ENCODE results near the gene PTPRQ.
A peak's percentile ranks its signal among the peaks of the same experiment; 100 is the strongest.

The PTPRQ gene

GRCh38 chr12:80565271-80565670, 121.2 kb downstream of the PTPRQ start:
- peak; percentile 58 to 71 for DNase-seq

GRCh38 chr12:80567401-80567800, 123.4 kb downstream of the PTPRQ start:
- no peak for DNase-seq

- no peak for DNase-seq
Observed at GRCh38 chr12:80576641-80577418, 132.8 kb downstream of the PTPRQ start.

DNA sequence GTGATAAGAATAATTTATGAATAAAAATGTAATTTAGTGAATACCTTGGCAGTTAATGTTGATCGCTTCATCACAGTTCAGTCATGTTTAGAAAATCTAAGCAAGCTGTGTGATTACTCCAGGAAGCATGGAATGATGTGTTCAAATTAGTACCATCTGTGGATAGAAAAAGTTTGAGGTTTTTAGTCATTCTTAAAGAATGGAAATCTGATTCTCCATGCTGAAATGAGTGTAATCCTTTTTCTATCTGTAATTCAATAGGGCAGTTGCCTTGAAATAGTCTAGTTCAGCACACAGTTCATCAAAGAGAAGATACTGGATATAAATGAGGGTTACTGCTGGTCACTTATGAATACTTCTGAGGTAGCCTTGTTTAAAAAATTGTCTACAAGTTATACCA, 136.2 kb downstream of the PTPRQ start:
- DNase-seq, result no peak

GRCh38 chr12:80581783-80582182, 137.7 kb downstream of the PTPRQ start:
- DNase-seq, result no peak

GRCh38 chr12:80582431-80582830, 138.4 kb downstream of the PTPRQ start:
- no peak for DNase-seq

GRCh38 chr12:80589077-80589476, 145.0 kb downstream of the PTPRQ start:
- DNase-seq, result no peak

GRCh38 chr12:80590085-80590484, 146.1 kb downstream of the PTPRQ start:
- DNase-seq, result no peak

- no peak for DNase-seq
Observed at GRCh38 chr12:80593766-80594165, 149.7 kb downstream of the PTPRQ start.

DNA sequence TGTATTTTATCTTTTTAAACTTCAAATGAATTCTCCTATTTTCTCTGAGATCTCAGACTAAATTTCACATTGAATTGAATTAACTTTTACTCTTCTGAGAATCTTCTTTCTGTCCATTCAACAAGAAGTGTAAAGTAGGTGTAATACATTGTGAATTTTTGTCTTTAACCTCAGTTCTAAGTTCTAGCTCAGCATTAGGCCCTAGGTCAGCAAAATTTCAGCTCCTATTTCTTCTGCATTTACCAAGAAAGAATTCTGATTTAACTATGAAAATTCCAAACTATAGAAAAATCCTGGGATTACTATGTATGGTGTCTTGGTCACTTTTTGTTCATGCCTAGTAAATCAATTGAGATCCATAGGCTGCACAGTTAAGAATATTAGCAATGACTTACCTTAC, 152.5 kb downstream of the PTPRQ start:
- no peak for DNase-seq

DNA sequence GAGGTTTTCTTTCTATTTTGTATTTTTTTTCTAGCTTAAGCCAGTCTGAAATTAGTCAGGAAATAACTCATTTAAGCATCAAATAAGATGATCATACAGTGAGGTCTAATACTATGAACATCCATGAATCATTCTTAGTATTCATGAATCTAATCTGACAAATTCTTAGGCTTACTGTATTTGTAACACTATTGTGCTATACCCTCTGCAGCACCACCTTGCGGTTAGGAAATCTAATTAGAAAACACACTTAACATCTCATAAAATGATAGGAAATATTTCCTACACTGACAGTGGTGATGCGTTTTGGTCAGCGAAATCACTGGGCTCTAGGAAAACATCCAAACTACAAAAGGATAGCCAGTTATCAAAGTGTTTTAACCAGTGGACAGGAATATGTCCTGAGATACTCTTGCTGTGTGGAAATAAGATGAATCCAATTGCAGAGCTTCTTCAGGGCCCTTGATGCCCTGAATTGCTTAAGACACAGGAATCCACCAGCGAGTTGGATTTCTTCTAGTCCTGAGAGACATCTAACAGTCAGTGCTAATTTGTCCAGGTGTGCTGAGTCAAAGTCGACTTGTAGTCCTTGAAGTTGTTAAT, 154.1 kb downstream of the PTPRQ start:
- peak in 1 of 2 experiments; percentile 21 for DNase-seq

- no peak for DNase-seq
Observed at GRCh38 chr12:80602455-80602854, 158.4 kb downstream of the PTPRQ start.

DNA sequence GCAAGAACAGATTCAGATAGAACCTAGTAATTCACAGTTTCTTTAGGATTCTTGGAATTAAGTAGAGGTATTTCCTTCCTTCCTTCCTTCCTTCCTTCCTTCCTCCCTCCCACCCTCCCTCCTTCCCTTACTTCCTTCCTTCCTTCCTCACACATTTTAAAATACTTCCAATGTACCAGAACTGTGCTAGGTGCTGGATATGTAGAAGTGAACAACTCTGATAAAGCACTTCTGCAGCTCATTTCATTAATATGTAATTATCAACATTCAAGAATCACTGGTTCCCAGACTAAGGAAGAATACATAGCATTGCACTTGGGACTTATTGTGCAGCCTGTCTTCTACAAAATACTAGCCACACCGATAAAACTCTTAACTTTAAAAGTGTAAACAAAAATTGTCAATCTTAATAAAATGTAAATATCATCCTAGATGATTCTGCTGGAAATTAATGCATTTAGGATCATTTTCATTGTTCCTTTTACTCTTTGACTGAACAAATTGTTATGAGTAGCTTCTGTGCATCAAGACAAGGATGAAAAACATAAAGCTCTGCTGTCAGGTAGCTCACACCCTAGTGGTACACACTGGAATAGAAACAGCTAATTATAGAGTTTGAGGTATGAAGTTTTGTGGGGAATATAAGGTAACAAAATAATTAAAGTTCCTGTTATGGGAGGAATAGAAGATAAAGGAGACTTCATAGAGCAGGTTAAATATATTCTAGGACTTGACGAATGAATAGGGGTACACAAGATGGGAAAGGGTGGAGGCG, 163.5 kb downstream of the PTPRQ start:
- DNase-seq, result no peak

DNA sequence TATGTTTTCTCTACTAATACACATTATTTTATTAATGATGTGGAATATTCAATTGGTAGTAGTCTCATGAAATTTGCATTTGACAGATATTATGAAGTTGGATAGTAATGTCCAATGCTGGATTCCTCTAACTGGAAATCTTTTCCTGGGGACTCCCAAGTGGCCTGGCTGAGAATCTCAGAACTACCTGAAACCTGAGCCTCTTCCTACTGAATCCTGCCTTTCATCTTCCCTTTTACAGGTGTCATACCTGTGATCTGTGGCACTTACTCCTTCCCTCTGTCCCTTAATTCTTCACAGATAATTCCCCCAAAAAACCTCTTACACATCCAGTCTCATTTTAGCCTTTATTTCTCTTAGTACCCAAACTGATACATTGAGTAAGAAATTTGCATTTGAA, 173.7 kb downstream of the PTPRQ start:
- no peak for DNase-seq

DNA sequence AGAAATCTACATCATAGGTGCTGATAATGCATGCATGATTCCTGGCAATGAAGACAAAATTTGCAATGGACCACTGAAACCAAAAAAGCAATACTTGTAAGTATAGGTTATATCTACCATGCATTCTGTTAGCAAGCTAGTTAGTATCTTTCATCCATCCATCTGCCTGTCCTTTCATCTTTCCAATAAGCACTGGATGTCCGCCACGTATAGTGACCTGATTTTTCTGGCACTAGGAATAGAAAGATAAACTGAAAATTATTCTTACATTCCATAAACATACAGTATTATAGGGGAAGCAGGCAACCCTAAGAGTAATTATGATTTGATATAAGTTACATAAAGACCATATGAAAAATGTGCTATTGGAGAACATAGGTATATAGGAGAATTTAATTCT, 176.2 kb downstream of the PTPRQ start:
- no peak for DNase-seq

DNA sequence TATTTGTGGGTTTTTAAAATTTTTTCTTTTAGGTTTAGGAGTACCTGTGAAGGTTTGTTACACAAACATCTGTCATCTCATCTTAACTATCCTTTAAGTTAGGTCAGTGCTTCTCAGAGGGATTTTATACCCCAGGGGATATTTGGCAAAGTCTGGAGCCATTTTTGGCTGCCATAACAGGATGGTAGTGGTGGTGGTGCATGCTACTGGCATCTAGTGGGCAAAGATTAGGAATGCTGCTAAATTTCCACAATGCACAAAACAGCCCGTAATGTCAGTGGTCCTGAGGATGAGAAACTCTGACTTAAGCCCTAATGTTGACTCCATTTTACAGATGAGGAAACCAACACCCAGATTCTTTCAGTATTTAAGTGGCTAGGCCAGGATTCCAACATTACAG, 178.2 kb downstream of the PTPRQ start:
- peak; percentile 47 to 67 for DNase-seq

DNA sequence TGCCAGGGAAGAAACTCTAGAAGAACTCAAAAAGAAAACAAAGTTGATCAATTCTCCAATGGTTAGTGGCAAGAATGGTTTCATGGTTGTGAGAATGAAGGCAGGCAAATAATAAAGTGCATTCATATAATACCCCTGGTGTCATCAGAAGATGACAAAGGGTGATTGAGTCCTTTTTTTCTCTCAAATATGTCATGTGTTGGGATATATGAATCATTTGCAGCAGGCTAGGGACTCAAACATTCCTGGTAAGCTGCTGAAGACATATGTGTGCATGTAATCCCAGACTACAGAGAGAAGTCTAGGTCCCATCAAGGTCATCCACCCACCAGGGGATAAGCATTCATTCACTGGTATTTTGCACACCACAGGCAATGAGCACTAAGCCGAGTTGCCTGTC, 181.0 kb downstream of the PTPRQ start:
- no peak for DNase-seq

DNA sequence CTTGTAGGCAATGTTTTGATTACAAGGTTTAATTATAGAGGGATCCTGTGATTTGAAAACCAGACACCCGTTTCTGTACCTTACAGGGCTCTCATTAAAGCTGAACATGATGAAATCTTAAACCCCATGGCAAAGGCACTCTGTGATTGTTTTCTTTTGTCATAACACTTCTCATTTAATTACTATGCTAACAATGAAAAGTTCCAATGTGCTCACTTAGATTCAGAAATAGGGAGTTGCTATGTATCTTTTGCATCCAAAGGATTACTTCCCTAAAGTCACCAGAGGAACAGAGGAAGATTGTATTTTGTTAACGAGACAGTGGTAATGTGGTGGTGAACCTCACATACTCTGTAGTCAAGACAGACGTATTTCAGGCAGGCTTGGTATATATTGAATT, 181.9 kb downstream of the PTPRQ start:
- DNase-seq, result no peak

GRCh38 chr12:80627782-80628181, 183.7 kb downstream of the PTPRQ start:
- DNase-seq, result no peak

- peak; percentile 5 to 26 for DNase-seq
Observed at GRCh38 chr12:80632835-80633234, 188.8 kb downstream of the PTPRQ start.

DNA sequence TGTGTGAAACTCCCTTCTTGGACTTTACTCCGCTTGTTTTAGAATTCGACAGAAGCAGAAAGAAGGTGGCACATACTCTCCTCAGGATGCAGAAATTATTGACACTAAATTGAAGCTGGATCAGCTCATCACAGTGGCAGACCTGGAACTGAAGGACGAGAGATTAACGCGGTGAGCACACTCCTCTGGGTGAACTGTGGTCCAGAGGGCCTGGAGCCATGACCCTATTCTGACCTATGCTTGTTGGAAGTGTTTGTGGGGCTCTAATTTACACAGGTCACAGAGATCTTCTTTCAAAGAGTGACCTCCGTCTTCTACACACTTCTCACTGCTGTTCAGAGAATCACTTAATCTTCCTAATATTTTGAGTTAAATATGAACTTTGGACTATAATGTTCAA, 190.9 kb downstream of the PTPRQ start:
- DNase-seq, result no peak

GRCh38 chr12:80636832-80637231, 192.8 kb downstream of the PTPRQ start:
- DNase-seq, result no peak

DNA sequence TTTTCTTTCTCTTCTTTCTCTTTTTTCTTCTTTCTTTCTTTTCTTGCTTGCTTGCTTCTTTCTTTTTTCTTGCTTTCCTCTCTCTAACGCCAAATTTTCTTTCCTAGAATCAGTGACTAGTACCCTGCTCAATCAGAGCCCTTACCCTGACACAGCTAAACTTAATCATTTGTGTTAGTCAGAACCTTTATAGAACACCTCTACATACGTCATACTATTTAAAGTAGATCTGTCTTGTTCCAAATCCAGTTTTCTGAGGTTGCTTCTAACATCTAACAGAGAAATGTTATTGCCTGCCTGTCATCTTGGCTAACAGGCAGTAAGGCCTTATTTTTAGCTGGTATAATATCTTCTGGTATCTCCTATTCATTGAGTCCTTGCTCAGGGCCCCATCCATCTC, 197.9 kb downstream of the PTPRQ start:
- DNase-seq, result no peak

DNA sequence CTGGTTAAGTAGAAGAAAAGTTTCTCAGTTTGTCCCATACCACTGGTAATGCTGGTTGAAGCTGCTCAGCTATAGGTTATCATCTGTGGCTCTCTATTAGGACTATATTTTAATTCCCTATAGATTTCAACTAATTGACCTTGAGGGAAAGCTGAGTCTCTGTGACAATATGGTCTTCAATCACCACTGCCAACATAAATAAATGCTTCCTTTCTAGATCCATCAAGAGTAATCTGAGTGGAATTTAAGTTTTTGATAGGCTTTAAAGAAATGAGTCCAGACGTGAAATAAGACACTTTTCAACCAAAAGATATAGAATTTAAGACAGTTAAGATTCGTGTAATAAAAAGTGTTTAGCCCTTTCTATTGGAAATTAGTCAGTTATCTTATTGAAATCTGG, 199.9 kb downstream of the PTPRQ start:
- DNase-seq, result no peak

Measured in NCI-H524 (cell line).